NCI-H524 treated with DMSO at 0.1 percent for 48 hours (cell line): ENCODE results near the gene CBX2.

Experiments
- DNase-seq: peaks from one replicate; lab custom pipeline; 2025; lab: John Stamatoyannopoulos, UW

Gene CBX2

GRCh38 chr17:79777894-79778503 lies at the start of gene CBX2:
CBX2 (plus strand) TSS chr17:79778148; CDS start chr17:79778236, 88 bp downstream.
- no peak for DNase-seq

DNA sequence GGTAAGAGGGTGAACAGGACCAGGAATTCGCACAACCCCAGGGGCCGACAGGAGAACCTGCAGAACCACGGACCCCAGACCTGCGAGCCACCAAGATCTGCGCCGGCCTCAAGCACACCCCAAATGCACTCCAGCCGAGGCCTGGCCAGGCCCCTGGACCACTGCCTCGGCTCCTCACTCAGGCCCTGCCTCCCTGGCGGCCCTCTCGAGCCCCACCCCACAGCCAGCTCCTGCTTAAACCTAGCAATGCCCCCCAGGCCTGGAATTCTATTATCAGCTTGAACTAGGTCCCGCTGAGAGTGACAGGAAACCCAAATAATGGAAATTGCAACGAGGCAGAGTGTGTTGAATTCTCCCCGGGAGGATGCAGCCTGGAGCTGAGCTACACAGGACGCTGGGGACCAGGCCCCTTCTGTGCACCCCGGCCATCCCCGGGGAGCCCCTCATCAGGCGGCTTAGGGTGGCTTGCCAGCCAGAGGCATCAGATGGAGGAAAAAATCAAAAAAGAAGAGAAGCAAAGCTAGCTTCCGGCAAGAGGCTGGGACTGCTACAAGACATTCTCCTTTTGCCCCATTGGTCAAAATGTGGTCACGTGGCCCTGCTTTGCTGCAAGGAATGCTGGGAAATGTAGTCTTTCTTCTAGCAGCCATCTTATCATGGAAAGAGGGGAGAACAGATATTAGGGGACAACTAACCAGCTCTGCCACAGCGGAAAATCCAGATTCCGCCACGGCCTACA lies 49.6 kb upstream of the CBX2 start:
- peak; percentile 86 for DNase-seq

- no peak for DNase-seq
Measured at GRCh38 chr17:79728908-79729471, 49.0 kb upstream of the CBX2 start.

GRCh38 chr17:79729761-79730160 lies 48.2 kb upstream of the CBX2 start:
- DNase-seq = no peak

GRCh38 chr17:79730437-79730768 lies 47.5 kb upstream of the CBX2 start:
- DNase-seq = no peak

GRCh38 chr17:79730769-79731483 lies 47.0 kb upstream of the CBX2 start, which contains the start of gene ENPP7:
ENPP7 (plus strand) TSS chr17:79730943; CDS start chr17:79731140, 197 bp downstream.
- DNase-seq = no peak

- no peak for DNase-seq
Measured at GRCh38 chr17:79732254-79732653, 45.7 kb upstream of the CBX2 start.

GRCh38 chr17:79732804-79733691 lies 44.9 kb upstream of the CBX2 start:
- no peak for DNase-seq

DNA sequence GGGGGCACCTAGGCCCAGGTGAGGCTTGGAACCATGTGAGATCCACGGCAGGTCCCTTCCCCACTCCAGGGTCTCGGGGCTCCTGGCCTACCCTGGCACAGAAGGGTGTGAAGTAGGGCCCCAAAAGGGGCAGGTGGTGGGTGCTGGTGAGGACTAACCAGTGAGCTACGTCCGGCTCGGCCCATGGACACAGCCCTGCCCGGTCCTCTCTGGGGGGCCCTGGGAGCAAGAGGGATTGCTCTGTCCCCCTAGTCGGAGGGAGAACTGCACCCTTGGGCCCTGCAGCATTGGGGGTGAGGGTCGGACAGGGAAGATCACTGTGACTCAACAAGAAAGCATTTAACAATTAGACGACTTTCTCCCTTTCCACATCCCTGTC lies 44.3 kb upstream of the CBX2 start:
- DNase-seq = no peak

DNA sequence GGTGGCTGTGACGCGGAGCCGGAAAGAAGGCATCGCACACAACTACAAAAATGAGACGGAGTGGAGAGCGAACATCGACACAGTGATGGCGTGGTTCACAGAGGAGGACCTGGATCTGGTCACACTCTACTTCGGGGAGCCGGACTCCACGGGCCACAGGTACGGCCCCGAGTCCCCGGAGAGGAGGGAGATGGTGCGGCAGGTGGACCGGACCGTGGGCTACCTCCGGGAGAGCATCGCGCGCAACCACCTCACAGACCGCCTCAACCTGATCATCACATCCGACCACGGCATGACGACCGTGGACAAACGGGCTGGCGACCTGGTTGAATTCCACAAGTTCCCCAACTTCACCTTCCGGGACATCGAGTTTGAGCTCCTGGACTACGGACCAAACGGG lies 42.9 kb upstream of the CBX2 start:
- no peak for DNase-seq

- DNase-seq = no peak
Measured at GRCh38 chr17:79737046-79737921, 40.7 kb upstream of the CBX2 start.

- no peak for DNase-seq
Measured at GRCh38 chr17:79737922-79738578, 39.9 kb upstream of the CBX2 start.

DNA sequence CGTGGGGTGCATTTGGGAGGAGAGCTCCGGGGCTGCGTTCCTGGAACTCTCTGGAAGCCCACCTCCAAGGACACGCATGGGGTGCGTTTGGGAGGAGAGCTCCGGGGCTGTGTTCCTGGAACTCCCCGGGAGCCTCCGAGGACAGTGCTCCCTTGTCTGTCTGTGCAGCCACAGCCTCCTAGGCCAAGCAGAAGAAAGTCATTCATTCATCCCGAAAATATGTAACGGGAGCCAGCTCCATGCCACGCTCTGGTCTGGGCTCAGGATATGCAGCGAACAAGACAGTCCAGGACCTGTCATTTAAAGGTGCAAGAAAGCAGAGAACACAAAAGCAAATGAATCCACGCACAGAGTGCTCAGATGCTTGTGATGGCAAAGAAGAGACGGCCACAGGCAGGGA lies 39.3 kb upstream of the CBX2 start:
- no peak for DNase-seq

GRCh38 chr17:79739148-79740062 lies 38.5 kb upstream of the CBX2 start:
- DNase-seq = no peak

DNA sequence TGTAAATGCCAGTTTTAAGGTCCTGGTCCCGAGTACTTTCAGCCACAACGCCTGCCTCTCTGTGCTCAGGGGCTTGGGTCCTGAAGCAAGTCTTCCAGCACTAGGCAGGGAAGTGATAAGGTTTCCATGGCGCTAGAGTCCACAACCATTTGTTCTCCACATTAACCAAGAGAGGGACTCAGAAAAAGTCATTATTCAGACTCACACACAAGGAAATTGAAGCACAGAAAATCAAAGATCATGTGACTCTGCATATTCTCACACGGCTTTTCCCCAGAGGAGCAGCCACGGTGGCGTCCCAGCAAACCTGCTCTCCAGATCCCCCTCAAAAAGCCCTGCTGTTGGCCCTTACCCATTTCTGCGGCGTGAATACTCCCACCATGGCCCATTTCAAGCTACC lies 37.5 kb upstream of the CBX2 start:
- DNase-seq = no peak

- DNase-seq = no peak
Measured at GRCh38 chr17:79741401-79741750, 36.6 kb upstream of the CBX2 start.

DNA sequence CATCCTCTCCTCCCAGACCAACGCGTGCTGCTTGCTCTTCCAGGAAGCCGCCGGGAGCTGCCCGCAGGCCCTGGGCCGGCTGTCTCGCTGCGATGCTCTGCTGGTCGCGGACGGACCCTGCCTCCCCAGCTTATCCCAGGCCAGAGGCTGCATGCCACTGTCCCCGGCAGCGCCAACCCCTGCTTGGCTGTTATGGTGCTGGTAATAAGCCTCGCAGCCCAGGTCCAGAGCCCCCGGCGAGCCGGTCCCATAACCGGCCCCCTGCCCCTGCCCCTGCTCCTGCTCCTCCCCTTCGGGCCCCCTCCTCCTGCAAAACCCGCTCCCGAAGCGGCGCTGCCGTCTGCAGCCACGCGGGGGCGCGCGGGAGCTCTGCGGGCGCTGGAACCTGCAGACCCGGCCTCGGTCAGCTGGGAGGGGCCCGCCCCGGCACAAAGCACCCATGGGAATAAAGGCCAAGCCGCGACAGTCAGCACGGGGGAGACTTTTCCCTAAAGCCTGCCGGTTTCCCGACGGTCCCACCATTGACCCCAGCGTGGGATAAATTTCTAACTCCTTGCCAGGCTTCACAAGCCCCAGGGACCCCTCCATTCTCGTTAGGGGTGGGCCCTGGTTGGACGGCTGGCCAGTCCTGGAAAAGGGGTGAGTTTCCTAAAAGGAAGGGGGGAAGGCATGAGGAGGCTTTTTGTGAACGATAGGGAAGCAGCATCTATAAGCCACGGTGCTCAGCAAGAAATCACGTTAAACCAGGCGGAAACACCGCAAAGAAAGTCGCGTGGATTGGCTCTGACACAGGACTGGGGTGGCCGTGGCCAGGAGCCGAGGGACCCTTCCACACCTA lies 36.0 kb upstream of the CBX2 start:
- peak; percentile 57 for DNase-seq

- no peak for DNase-seq
Measured at GRCh38 chr17:79742589-79742918, 35.4 kb upstream of the CBX2 start.
